HG03103 (cell line): ENCODE measurements around the gene CHTOP.

Experiments
- ATAC-seq: cut with Tn5 transposase; IDR thresholded peaks from one replicate; pipeline ENCODE4 v1.9.1; 2021; ENCODE audit warnings: low read depth; ENCODE audit not compliant: unreplicated experiment

The CHTOP gene

GRCh38 chr1:153683854-153684253, 50.0 kb downstream of the CHTOP start:
- ATAC-seq: no peak

GRCh38 chr1:153684892-153685291, 51.0 kb downstream of the CHTOP start:
- ATAC-seq: no peak

- ATAC-seq: no peak
These were observed 51.9 kb downstream of the CHTOP start for GRCh38 chr1:153685544-153686340.

GRCh38 chr1:153687346-153688125, 53.7 kb downstream of the CHTOP start:
- no peak for ATAC-seq

- no peak for ATAC-seq
These were observed 54.4 kb downstream of the CHTOP start for GRCh38 chr1:153688276-153688675.

GRCh38 chr1:153688736-153689328, 55.0 kb downstream of the CHTOP start:
- ATAC-seq: no peak

GRCh38 chr1:153693466-153693865, 59.6 kb downstream of the CHTOP start:
- no peak for ATAC-seq
